Ishikawa (cell line): ENCODE data around the gene PCYT1B.

ENCODE experiments used
- CREB1 ChIP-seq: IDR thresholded peaks from 2 replicates; pipeline ENCODE4 v1.6.1; 2012; ENCODE audit warnings: low read depth
- EGR1 ChIP-seq: IDR thresholded peaks from 2 replicates; pipeline ENCODE4 v1.6.1; 2012
- EP300 ChIP-seq: IDR thresholded peaks from 2 replicates; pipeline ENCODE4 v1.6.1; 2012; ENCODE audit warnings: borderline replicate concordance
- MAX ChIP-seq: IDR thresholded peaks from 2 replicates; pipeline ENCODE4 v1.6.1; 2012
- NFIC ChIP-seq: IDR thresholded peaks from 2 replicates; pipeline ENCODE4 v1.6.1; 2012
- RAD21 ChIP-seq: IDR thresholded peaks from 2 replicates; pipeline ENCODE4 v1.6.1; 2012; ENCODE audit warnings: low read depth
- REST ChIP-seq: IDR thresholded peaks from 2 replicates; pipeline ENCODE4 v1.6.1; 2012; ENCODE audit warnings: low read depth, mild to moderate bottlenecking
- TAF1 ChIP-seq: IDR thresholded peaks from 2 replicates; pipeline ENCODE4 v1.6.1; 2012; ENCODE audit warnings: low read depth, mild to moderate bottlenecking
- TCF12 ChIP-seq: IDR thresholded peaks from 2 replicates; pipeline ENCODE4 v1.6.1; 2012; ENCODE audit warnings: low read depth
- TEAD4 ChIP-seq: IDR thresholded peaks from 2 replicates; pipeline ENCODE4 v1.6.1; 2012
- USF1 ChIP-seq: IDR thresholded peaks from 2 replicates; pipeline ENCODE4 v1.6.1; 2012
- YY1 ChIP-seq: IDR thresholded peaks from 2 replicates; pipeline ENCODE4 v1.6.1; 2012; ENCODE audit warnings: low read depth
- ZBTB7A ChIP-seq: IDR thresholded peaks from 2 replicates; pipeline ENCODE4 v1.6.1; 2012; ENCODE audit warnings: low read depth

- TF ChIP-seq REST (no peak), EGR1 (no peak), MAX (no peak), YY1 (no peak), ZBTB7A (no peak), EP300 (no peak), TEAD4 (no peak), TCF12 (no peak), RAD21 (no peak), TAF1 (no peak), NFIC (no peak), USF1 (no peak), CREB1 (no peak)
Measured at GRCh38 chrX:24574743-24575142, 72.4 kb downstream of the PCYT1B start.
